GM18502 (cell line): Measurements from ENCODE around the gene CFAP91.

Experiments used
- ATAC-seq: cut with Tn5 transposase; IDR thresholded peaks from one replicate; pipeline ENCODE4 v1.9.1; 2021; ENCODE audit warnings: mild to moderate bottlenecking; ENCODE audit not compliant: unreplicated experiment, poor library complexity

Gene CFAP91

GRCh38 chr3:119733812-119734211, 31.0 kb downstream of the CFAP91 start:
- ATAC-seq, result no peak

- ATAC-seq, result no peak
These were observed 35.9 kb downstream of the CFAP91 start for GRCh38 chr3:119738741-119739140.

- no peak for ATAC-seq
These were observed 39.1 kb downstream of the CFAP91 start for GRCh38 chr3:119741657-119742590.

- no peak for ATAC-seq
These were observed 41.1 kb downstream of the CFAP91 start for GRCh38 chr3:119743921-119744320.

GRCh38 chr3:119745942-119746341, 43.1 kb downstream of the CFAP91 start:
- peak; percentile 49 for ATAC-seq

GRCh38 chr3:119746423-119746822, 43.6 kb downstream of the CFAP91 start:
- no peak for ATAC-seq

GRCh38 chr3:119747357-119747756, 44.5 kb downstream of the CFAP91 start:
- no peak for ATAC-seq

- ATAC-seq, result no peak
These were observed 46.2 kb downstream of the CFAP91 start for GRCh38 chr3:119748991-119749390.

GRCh38 chr3:119751423-119751822, 48.6 kb downstream of the CFAP91 start:
- ATAC-seq, result no peak
